Hematopoietic multipotent progenitor cell treated with erythropoietin and hydrocortisone succinate and interleukin-3 and kit ligand, for 15 days (in vitro differentiated cells): ENCODE data around the gene CELF5.
"Not testable (repeated sequence)": the region's sequence is repeated elsewhere in the genome, so short reads cannot be mapped to it uniquely, and the experiment has no call there.

Experiments
- DNase-seq: peaks from one replicate; pipeline ENCODE4 v3.0.0-alpha.2; 2015; ENCODE audit warnings: low spot score

The CELF5 gene

DNA sequence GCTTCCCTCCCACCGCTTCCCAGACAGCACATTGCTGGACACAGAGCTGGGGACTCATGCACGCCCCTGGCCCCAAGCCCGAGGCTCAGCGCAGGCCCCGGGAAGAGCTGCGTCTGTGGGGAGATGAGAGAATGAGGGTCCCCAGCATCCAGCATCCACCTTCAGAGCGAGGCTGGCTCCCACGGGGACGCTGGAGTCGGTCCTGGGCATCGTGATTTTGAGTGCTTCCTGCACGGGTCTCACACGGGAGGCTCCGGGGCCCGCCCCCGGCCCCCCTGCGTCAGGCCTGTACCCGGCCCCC is 34.0 kb upstream of the CELF5 start:
- DNase-seq = no peak

- no peak for DNase-seq
These were observed 33.3 kb upstream of the CELF5 start for GRCh38 chr19:3190921-3191805.

DNA sequence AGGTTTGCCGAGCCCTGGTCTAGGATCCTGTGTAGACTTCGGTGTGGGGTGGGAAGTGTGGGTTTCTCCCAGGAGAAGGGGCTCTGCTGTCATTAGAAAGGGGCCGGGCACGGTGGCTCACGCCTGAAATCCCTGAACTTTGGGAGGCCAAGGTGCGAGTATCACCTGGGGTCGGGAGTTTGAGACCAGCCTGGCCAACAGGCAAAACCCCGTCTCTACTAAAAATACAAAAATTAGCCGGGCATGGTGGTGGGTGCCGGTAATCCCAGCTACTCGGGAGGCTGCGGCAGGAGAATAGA is 32.7 kb upstream of the CELF5 start:
- not testable (repeated sequence) for DNase-seq

- no peak for DNase-seq
These were observed 32.2 kb upstream of the CELF5 start for GRCh38 chr19:3192228-3192635.

DNA sequence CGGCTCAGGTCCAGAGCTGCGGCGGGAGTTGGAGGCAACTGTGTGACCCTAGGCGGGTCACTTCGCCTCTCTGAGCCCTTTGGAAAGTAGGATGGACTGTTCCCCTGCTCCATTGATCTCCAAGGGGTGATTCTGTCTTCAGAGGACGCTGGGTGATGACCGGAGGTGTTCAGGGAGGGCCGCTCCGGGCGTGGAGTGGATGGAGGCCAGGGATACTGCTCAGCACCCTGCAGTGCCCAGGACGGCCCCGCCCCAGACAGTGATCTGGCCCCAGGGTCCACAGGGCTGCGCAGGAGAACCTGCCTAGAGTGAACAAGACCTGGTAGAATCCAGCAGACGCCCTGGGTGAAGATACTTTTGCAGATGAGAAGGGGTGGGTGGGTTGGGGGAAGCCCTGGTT is 31.8 kb upstream of the CELF5 start:
- no peak for DNase-seq

GRCh38 chr19:3193256-3194105 is 31.0 kb upstream of the CELF5 start:
- peak; percentile 56 for DNase-seq

GRCh38 chr19:3194106-3195087 is 30.1 kb upstream of the CELF5 start:
- DNase-seq = peak; percentile 90

- DNase-seq = no peak
These were observed 28.2 kb upstream of the CELF5 start for GRCh38 chr19:3196064-3196932.

GRCh38 chr19:3196933-3197205 is 27.6 kb upstream of the CELF5 start:
- no peak for DNase-seq

DNA sequence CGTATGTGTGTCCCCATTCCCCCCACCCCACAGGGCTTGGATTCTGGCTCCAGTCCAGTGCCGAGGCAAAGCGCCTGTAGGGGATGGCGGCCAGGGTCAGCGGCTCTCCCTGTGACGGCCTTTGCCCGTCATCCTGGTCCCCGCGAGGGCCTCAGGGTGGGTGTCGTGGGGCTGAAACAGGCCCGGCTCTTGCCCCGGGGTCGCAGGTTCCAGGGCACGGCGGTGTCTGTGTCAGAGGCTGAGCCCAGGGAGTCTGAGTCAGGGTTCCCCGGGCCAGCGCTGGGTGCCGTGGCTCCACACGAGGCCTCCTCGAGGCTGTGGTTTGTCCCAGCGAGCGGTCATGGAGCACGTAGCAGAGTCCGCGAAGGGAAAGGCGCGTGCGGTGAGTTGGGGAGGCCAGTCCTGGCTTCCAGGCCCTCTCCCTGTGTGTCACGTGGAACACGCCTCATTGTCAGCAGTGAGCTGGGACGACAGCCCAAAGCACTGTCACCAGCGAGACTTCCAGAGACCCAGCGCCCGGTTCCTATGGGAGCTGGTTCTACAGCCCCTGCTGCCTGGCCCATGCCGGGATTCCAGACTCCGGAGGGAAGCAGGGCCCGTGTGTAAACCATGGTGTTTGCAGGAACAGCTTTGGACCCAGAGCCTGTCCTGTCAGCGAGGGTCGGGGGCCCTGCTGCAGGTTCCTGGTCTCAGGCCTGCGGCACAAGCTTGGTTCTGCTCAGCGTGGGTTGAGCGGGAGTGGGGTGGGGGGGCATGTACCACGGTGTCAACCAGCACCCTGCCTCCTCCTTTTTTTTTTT is 25.4 kb upstream of the CELF5 start:
- no peak for DNase-seq

DNA sequence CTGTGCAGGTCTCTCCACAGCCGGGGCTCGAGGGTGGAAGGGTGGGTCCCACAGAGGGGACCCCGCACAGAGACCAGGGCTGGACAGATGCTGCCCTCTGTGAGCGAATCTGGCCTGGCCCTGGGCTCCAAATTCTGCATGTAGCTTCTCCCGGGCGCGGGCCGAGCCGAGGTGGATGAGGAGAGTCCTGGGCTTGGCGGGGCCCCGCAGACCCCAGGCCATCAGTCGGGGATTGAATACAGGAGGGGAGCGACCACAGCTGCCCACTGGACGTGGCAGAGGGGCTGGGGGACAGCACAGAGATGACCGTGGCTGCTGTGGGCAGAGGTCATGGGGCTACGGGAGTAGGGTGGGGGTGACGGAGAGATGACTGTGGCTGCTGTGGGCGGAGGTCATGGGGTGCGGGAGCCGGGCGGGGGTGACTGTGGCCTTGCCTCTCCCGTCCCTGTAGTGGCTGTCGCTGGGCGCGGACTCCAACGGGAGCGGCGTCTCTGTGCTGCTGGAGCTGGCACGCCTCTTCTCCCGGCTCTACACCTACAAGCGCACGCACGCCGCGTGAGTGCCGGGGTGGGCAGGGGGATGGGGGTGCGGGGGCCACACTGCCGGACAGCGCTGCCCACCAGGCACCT is 23.3 kb upstream of the CELF5 start:
- no peak for DNase-seq

DNA sequence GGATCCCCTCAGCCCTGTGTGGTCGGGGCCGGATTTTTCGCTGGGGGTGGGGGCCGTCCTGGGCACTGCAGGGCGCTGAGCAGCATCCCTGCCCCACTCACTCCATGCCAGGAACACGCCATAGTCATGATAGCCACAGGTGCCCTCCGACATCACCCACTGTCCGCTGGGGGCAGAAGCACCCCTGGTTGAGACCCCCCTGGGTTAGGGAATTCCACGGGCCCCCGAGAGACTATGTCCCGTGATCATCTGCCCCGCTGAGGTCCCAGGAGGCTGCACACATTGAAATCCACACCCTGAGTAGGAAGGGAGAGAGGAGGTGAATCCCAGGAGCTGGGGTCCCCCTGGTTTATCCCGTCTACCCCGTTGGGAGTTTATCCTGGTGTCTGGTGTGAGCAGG is 22.6 kb upstream of the CELF5 start:
- no peak for DNase-seq

GRCh38 chr19:3202346-3202745 is 22.1 kb upstream of the CELF5 start:
- DNase-seq = no peak

DNA sequence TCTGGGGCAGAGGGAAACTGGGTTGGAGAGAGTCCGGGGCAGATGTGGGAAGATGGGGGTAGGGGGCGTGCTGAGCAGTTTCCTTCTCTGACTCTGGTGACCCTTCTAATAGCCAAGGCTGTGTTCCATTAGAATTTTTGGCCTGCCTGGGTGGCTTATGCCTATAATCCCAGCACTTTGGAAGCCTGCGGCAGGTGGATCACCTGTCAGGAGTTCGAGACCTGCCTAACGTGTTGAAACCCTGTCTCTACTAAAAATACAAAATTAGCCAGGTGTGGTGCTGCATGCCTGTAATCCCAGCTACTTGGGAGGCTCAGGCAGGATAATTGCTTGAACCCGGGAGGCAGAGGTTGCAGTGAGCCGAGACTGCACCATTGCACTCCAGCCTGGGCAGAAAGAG is 21.6 kb upstream of the CELF5 start:
- DNase-seq = not testable (repeated sequence)

GRCh38 chr19:3203805-3204645 is 20.4 kb upstream of the CELF5 start:
- no peak for DNase-seq

- DNase-seq = no peak
These were observed 19.7 kb upstream of the CELF5 start for GRCh38 chr19:3204646-3205275.

DNA sequence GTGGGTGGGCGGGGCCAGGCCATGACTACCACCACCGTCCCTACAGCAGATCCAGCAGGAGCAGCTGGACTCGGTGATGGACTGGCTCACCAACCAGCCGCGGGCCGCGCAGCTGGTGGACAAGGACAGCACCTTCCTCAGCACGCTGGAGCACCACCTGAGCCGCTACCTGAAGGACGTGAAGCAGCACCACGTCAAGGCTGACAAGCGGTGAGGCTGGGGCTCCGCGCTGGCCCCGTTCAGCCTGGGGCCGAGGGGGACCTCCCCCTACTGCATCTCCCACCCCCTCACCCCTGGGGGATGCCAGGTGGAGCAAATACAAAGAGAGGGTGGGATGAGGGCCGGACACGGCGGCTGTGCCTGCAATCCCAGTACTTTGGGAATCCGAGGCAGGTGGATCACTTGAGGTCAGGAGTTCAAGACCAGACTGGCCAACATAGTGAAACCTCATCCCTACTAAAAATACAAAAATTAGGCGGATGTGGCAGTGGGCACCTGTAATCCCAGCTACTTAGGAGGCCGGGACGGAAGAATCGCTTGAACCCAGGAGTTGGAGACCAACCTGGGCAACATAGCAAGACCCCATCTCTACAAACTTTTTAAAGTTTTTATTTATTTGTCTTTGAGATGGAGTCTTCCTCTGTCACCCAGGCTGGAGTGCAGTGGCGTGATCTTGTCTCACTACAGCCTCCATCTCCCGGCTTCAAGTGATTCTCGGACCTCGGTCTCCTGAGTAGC is 18.1 kb upstream of the CELF5 start:
- DNase-seq = no peak
